ENCODE measurements around the gene PDP2. TPM values are rescaled to one million over a fixed set of nuclear protein-coding genes. Genes with fewer than 3 reads are reported as not detected.

Gene PDP2
- polyA plus RNA-seq, 1 donor (not counting 4 experiments of a cell fraction or from before 2014, with no cell fraction given) = 18.5 TPM

DNA sequence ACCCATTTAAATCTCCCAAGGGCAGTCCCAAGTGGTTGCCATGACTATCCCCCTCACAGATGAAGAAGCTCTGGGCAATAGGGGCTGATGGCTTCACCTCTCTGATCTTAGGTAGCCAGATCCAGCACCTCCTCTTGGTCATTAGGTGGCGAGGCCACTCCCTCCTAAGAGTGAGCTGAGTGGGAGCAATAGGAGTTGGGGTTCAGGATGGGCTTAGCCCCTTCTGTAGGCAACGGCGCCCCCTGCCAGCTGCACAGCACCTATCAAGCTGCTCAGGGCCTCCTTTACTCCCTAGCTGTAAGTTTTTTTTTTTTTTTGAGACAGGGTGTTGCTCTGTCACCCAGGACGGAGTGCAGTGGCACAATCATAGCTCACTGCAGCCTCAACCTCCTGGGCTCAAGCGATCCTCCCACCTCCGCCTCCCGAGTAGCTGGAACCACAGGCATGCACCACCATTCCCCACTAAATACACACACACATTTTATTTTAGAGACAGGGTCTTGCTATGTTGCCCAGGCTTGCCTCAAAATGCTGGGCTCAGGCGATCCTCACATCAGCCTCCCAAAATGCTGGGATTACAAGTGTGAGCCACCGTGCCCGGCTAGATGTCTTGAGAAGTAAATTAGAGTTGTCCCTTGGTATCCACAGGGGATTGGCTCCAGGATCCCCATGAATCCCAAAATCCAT is 48.5 kb downstream of the PDP2 start:
- FAIRE-seq (no peak), DNase-seq (ENCODE audit: low read depth, low spot score) (no peak)
- Histone ChIP-seq H3K79me2 (ENCODE audit: control insufficient read depth, insufficient read depth, low read length) (peaks cover 8% of the 10 kb centered on the region), H4K20me1 (ENCODE audit: control insufficient read depth, extremely low read depth, insufficient read depth, low read length) (no peaks in the 10 kb centered on the region), H3K9me3 (ENCODE audit: control insufficient read depth, low read depth, low read length) (no peaks in the 10 kb centered on the region), H3K4me2 (ENCODE audit: control insufficient read depth, extremely low read depth, insufficient read depth, low read depth, low read length) (no peak overlapping the region), H3K9me1 (ENCODE audit: control insufficient read depth, extremely low read depth, insufficient read depth, low read length) (no peaks in the 10 kb centered on the region), H3K4me1 (ENCODE audit: control insufficient read depth, extremely low read depth, insufficient read depth, low read length) (peaks cover 26% of the 10 kb centered on the region), H3K27ac (ENCODE audit: control insufficient read depth, insufficient read depth, low read length) (no peak overlapping the region), H3K27me3 (ENCODE audit: control insufficient read depth, extremely low read depth, insufficient read depth, low read length) (peaks cover 22% of the 10 kb centered on the region), H3K9ac (ENCODE audit: control insufficient read depth, extremely low read depth, insufficient read depth, low read length) (no peak overlapping the region), H2AFZ (ENCODE audit: control insufficient read depth, low read length) (no peak overlapping the region), H3K36me3 (ENCODE audit: control insufficient read depth in 2 of 2, extremely low read depth in 1 of 2, insufficient read depth in 2 of 2, low read length in 2 of 2) (peaks cover 0 to 8% of the 10 kb centered on the region in 2 experiments), H3K4me3 (ENCODE audit: control insufficient read depth in 2 of 3, extremely low read depth in 1 of 3, insufficient read depth in 2 of 3, low read depth in 1 of 3, low read length in 3 of 3) (no peak overlapping the region)
- dilution Hi-C loops (cut with MboI; ENCODE audit: extremely low pct_ligation_motif_present, low sequenced_read_pairs) = no loop called here
- no peak for TF ChIP-seq EZH2 (IDR thresholded peaks at IDR 0.05; ENCODE audit: low read length)
- TF ChIP-seq, protein P1, sequence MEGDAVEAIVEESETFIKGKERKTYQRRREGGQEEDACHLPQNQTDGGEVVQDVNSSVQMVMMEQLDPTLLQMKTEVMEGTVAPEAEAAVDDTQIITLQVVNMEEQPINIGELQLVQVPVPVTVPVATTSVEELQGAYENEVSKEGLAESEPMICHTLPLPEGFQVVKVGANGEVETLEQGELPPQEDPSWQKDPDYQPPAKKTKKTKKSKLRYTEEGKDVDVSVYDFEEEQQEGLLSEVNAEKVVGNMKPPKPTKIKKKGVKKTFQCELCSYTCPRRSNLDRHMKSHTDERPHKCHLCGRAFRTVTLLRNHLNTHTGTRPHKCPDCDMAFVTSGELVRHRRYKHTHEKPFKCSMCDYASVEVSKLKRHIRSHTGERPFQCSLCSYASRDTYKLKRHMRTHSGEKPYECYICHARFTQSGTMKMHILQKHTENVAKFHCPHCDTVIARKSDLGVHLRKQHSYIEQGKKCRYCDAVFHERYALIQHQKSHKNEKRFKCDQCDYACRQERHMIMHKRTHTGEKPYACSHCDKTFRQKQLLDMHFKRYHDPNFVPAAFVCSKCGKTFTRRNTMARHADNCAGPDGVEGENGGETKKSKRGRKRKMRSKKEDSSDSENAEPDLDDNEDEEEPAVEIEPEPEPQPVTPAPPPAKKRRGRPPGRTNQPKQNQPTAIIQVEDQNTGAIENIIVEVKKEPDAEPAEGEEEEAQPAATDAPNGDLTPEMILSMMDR (optimal IDR thresholded peaks at IDR 0.05 in 1 of 3, IDR thresholded peaks at IDR 0.05 in 1 of 3, conservative IDR thresholded peaks at IDR 0.05 in 1 of 3; ENCODE audit: extremely low read depth in 1 of 3, insufficient read depth in 2 of 3, low read length in 3 of 3) = peak; percentile 38 to 71 (median 62)

DNA sequence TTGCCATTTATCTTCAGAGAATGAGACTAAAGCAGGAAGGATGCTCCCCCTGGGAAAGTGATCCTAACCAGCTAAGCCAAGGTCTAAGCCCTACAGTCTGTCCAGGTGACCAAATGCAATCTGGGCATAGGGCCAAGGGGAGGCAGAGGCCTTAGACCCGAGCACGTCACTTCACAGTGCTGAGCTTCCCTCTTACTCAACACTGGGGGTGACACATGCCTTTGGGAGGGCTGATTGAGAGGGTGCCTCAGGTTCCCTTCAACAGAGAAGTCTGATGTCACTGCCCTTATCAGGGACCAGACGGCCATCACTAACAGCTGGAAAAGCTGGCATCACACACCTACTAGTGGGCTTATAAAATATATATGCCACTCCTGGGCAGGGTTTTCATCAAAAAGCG is 49.9 kb downstream of the PDP2 start:
- no peak overlapping the region for H2AFZ ChIP-seq (ENCODE audit: control insufficient read depth, low read length)
- DNase-seq (ENCODE audit: low read depth, low spot score) (no peak), FAIRE-seq (no peak)
- no peak overlapping the region for H3K27ac ChIP-seq (ENCODE audit: control insufficient read depth, insufficient read depth, low read length)
- dilution Hi-C loops (cut with MboI; ENCODE audit: extremely low pct_ligation_motif_present, low sequenced_read_pairs) = no loop called here
- no peak overlapping the region for H3K9ac ChIP-seq (ENCODE audit: control insufficient read depth, extremely low read depth, insufficient read depth, low read length)
- H3K4me3 ChIP-seq (ENCODE audit: control insufficient read depth in 2 of 3, extremely low read depth in 1 of 3, insufficient read depth in 2 of 3, low read depth in 1 of 3, low read length in 3 of 3) = no peak overlapping the region
- H3K4me2 ChIP-seq (ENCODE audit: control insufficient read depth, extremely low read depth, insufficient read depth, low read depth, low read length) = no peak overlapping the region
- no peak for TF ChIP-seq EZH2 (IDR thresholded peaks at IDR 0.05; ENCODE audit: low read length)
- TF ChIP-seq, protein P1 (optimal IDR thresholded peaks at IDR 0.05 in 1 of 3, IDR thresholded peaks at IDR 0.05 in 1 of 3, conservative IDR thresholded peaks at IDR 0.05 in 1 of 3; ENCODE audit: extremely low read depth in 1 of 3, insufficient read depth in 2 of 3, low read length in 3 of 3) = no peak
- H3K9me1 ChIP-seq (ENCODE audit: control insufficient read depth, extremely low read depth, insufficient read depth, low read length) = no peaks in the 10 kb centered on the region
- H3K9me3 ChIP-seq (ENCODE audit: control insufficient read depth, low read depth, low read length) = no peaks in the 10 kb centered on the region
- peaks cover 13% of the 10 kb centered on the region for H3K79me2 ChIP-seq (ENCODE audit: control insufficient read depth, insufficient read depth, low read length)
- peaks cover 9% of the 10 kb centered on the region for H3K27me3 ChIP-seq (ENCODE audit: control insufficient read depth, extremely low read depth, insufficient read depth, low read length)
- peaks cover 0 to 8% of the 10 kb centered on the region in 2 experiments for H3K36me3 ChIP-seq (ENCODE audit: control insufficient read depth in 2 of 2, extremely low read depth in 1 of 2, insufficient read depth in 2 of 2, low read length in 2 of 2)
- H4K20me1 ChIP-seq (ENCODE audit: control insufficient read depth, extremely low read depth, insufficient read depth, low read length) = no peaks in the 10 kb centered on the region
- H3K4me1 ChIP-seq (ENCODE audit: control insufficient read depth, extremely low read depth, insufficient read depth, low read length) = peaks cover 26% of the 10 kb centered on the region
